ENCODE measurements around the gene SIAH1. TPM values are rescaled to one million over a fixed set of nuclear protein-coding genes. Genes with fewer than 3 reads are reported as not detected.

SIAH1 gene
- total and polyA plus RNA-seq, 9 donors: 24.3 to 36.4 (median 27.3) TPM

- intact Hi-C loops (cut with DNase I): loop anchor here in 3 of 4 donors (10.0 kb wide), 3 partner anchors 122 to 232 kb away; partner anchors contain the start of gene N4BP1 (in 1 of the 3)
- no peak overlapping the region for H3K27ac ChIP-seq
- H3K4me1 ChIP-seq (ENCODE audit: insufficient read depth): peaks cover 27% of the 10 kb centered on the region
- TF ChIP-seq CTCF (IDR thresholded peaks at IDR 0.05): no peak
- no peak for TF ChIP-seq POLR2A (IDR thresholded peaks at IDR 0.05)
- no peak for TF ChIP-seq EP300 (IDR thresholded peaks at IDR 0.05)
- no peaks in the 10 kb centered on the region for H3K27me3 ChIP-seq
- peak overlapping the region; percentile 88 for H3K4me3 ChIP-seq
- WGBS, 3 donors: 35 to 46% (median 43%) methylated on average over 6 of the region's 6 CpGs
- no peak for DNase-seq
- no peaks in the 10 kb centered on the region for H3K36me3 ChIP-seq
- no peaks in the 10 kb centered on the region for H3K9me3 ChIP-seq
Measured at GRCh38 chr16:48383009-48383876, 2.0 kb downstream of the SIAH1 start.

- H3K9me3 ChIP-seq: no peaks in the 10 kb centered on the region
- TF ChIP-seq CTCF (IDR thresholded peaks at IDR 0.05) (no peak), POLR2A (IDR thresholded peaks at IDR 0.05) (no peak), EP300 (IDR thresholded peaks at IDR 0.05) (no peak)
- peak in 1 of 5 donors; percentile 1 for DNase-seq
- peaks cover 30% of the 10 kb centered on the region for H3K4me1 ChIP-seq (ENCODE audit: insufficient read depth)
- no peaks in the 10 kb centered on the region for H3K36me3 ChIP-seq
- H3K4me3 ChIP-seq: no peak overlapping the region
- no peaks in the 10 kb centered on the region for H3K27me3 ChIP-seq
- WGBS, 3 donors: 92 to 95% (median 95%) methylated on average over 4 of the region's 4 CpGs
- intact Hi-C loops (cut with DNase I): loop anchor here in 3 of 4 donors (10.0 kb wide), 3 partner anchors 123 to 233 kb away; partner anchors contain the start of gene N4BP1 (in 1 of the 3)
- no peak overlapping the region for H3K27ac ChIP-seq
Measured at GRCh38 chr16:48382131-48382530, 3.1 kb downstream of the SIAH1 start.

GRCh38 chr16:48381201-48381600 lies 4.0 kb downstream of the SIAH1 start:
- H3K27ac ChIP-seq: no peak overlapping the region

GRCh38 chr16:48378836-48379235 lies 6.4 kb downstream of the SIAH1 start:
- 84 to 93% (median 90%) methylated on average over 1 of the region's 1 CpG for WGBS, 3 donors
- DNase-seq: no peak
- H3K27me3 ChIP-seq: no peaks in the 10 kb centered on the region
- no peaks in the 10 kb centered on the region for H3K9me3 ChIP-seq
- intact Hi-C loops (cut with DNase I): no loop called here
- no peaks in the 10 kb centered on the region for H3K36me3 ChIP-seq
- peaks cover 29% of the 10 kb centered on the region for H3K4me1 ChIP-seq (ENCODE audit: insufficient read depth)
- no peak for TF ChIP-seq POLR2A (IDR thresholded peaks at IDR 0.05)
- TF ChIP-seq CTCF (IDR thresholded peaks at IDR 0.05): no peak
- no peak for TF ChIP-seq EP300 (IDR thresholded peaks at IDR 0.05)
- H3K27ac ChIP-seq: no peak overlapping the region
- H3K4me3 ChIP-seq: no peak overlapping the region

More at GRCh38 chr16:48381201-48381600, 4.0 kb downstream of the SIAH1 start:
- TF ChIP-seq POLR2A (IDR thresholded peaks at IDR 0.05) (no peak), EP300 (IDR thresholded peaks at IDR 0.05) (no peak), CTCF (IDR thresholded peaks at IDR 0.05) (no peak)
- no peak for DNase-seq
- H3K4me1 ChIP-seq (ENCODE audit: insufficient read depth): peaks cover 25% of the 10 kb centered on the region
- no peaks in the 10 kb centered on the region for H3K27me3 ChIP-seq
- no peak overlapping the region for H3K4me3 ChIP-seq
- H3K36me3 ChIP-seq: no peaks in the 10 kb centered on the region
- intact Hi-C loops (cut with DNase I): loop anchor here in 3 of 4 donors (10.0 kb wide), 3 partner anchors 124 to 234 kb away; partner anchors contain the start of gene N4BP1 (in 1 of the 3)
- WGBS, 3 donors: 74 to 81% (median 80%) methylated on average over 5 of the region's 5 CpGs
- H3K9me3 ChIP-seq: no peaks in the 10 kb centered on the region
